ENCODE measurements around the gene ZC3H12A.
"Not testable (repeated sequence)": the region's sequence is repeated elsewhere in the genome, so short reads cannot be mapped to it uniquely, and the experiment has no call there.

The ZC3H12A gene

DNA sequence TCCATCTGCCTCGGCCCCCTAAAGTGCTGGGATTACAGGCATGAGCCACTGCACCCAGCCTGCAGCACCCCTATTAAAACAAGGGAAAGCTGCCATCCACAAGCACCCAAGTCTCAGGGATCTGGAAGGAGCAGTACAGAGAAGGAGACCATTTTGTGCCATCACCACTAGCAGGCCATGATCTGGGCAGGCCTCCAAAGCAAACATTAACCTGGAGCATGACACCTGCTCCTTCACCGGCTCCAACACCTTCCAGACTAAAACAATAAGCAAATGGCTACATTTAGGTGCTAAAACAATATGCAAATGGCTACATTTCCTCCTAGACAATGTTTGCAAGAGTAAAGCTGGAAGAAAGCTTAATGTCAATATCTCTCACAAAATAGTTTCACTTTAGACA lies 23.5 kb downstream of the ZC3H12A start:
- in situ Hi-C loops (cut with HindIII; ENCODE audit: low sequenced_read_pairs): loop anchor here (5.0 kb wide), 3 partner anchors 56 to 99 kb away; partner anchors contain the start of genes DNALI1 and GNL2

DNA sequence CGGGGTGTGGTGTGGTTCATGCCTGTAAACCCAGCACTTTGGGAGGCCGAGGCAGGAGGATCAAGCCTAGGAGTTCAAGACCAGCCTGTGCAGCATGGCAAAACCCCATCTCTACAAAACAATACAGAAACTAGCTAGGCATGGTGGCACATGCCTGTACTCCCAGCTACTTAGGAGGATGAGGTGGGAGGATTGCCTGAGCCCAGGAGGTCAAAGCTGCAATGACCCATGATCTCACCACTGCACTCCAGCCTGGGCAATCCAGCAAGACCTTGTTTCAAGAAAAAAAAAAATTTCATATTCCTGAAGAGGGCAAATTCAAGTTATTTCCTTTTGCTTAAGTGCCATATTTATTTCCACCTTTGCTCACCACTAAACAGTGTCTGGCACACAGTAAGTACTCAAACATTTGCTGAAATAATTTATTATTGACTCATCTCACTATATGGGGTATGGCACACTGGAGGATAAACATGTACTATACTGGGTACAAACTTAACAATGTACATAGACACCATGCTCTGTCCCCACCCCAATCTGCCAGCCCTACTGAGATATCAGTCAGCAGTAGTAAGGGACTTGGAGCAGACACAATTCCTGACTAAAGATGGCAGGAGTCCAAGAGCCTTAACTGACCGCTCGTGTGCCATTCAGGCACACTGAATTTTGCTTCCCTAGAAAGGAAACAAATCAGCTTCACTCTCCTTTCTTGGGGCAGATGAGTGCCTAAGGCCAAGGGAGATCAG lies 24.7 kb downstream of the ZC3H12A start:
- in situ Hi-C loops (cut with HindIII; ENCODE audit: low sequenced_read_pairs): loop anchor here (5.0 kb wide), 3 partner anchors 57 to 98 kb away; partner anchors contain the start of genes DNALI1 and GNL2

DNA sequence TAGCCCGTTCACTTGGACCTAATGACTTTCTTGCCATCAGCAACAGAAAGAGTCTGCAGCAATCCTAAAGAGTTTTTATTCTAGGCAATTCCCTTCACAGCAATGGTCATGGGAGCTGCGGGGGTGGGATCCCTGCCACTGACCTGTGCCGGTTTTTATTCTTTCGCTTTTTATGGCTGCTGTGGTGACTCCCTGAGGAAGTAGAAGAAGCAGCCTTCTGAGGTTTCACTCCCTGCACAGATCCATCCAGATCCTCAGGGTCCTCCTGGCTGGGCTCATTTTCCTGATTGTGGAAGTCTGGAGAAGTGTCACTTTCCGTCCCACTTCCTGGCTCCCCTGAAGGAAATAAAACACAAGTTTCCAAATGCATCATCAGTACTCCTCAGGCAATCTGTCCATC lies 27.3 kb downstream of the ZC3H12A start:
- in situ Hi-C loops (cut with HindIII; ENCODE audit: low sequenced_read_pairs): no loop called here

DNA sequence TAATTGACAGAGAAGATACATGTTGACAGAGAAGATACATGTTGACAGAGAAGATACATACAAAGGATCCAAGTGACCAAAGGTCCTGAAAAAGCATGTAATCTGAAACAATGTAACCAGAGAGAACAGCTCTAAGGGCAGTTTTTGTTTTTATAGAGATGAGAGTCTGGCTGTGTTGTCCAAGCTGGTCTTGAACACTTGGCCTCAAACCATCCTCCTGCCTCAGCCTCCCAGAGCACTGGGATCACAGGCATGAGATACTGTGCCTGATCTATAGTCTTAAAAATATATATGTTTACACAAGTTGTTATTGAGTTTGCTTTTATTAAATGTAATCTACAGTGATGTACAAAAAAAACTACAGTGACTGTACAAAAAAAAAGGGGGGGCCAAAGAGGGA lies 27.7 kb downstream of the ZC3H12A start:
- in situ Hi-C loops (cut with HindIII; ENCODE audit: low sequenced_read_pairs): no loop called here

DNA sequence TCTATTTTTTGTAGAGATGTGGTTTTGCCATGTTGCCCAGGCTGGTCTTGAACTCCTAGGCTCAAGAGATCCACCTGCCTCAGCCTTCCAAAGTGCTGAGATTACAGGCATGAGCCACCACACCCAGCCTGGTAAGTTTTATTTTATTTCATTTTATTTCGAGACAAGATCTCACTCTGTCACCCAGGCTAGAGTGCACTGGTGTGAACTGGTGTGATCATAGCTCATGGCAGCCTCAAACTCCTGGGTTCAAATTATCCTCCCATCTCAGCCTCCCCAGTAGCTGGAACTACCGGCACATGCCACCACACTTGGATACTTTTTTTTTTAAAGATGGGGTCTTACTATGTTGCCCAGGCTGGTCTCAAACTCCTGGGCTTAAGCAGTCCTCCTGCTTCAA lies 28.4 kb downstream of the ZC3H12A start:
- in situ Hi-C loops (cut with HindIII; ENCODE audit: low sequenced_read_pairs): not testable (repeated sequence)

DNA sequence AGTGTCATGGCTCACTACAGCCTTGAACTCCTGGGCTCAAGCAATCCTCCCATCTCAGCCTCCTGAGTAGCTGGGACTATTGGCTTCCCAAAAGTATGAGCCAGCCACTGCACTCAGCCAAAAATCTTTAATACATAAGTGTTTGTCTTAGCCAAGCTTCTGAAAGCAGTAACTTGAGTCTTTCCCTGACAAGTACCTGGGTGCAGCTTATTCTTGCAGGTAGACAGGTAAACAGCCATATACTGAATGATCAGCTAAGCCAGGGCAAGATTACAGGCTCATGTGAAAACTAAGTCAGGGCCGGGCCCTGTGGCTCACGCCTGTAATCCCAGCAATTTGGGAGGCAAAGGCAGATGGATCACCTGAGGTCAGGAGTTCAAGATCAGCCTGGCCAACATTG lies 32.4 kb downstream of the ZC3H12A start:
- in situ Hi-C loops (cut with HindIII; ENCODE audit: low sequenced_read_pairs): no loop called here

DNA sequence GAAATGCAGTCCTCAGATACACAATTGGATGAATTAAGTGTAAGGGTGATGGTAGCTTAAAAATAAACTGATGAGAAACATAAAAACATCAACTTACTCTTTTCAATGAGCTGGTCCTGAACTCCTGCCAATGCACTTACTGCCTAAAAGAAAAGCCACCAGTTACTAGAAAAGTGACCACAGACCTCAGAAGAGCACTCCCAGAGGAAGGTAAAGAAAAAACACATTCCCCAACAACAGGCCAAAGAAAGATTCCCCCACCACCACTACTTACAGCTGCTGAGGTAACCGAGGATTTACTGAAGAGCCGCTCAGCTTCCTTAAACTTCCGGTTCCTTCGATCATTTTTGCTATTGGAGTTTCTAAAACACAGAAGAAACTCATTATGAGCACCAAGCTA lies 34.8 kb downstream of the ZC3H12A start:
- in situ Hi-C loops (cut with HindIII; ENCODE audit: low sequenced_read_pairs): no loop called here

DNA sequence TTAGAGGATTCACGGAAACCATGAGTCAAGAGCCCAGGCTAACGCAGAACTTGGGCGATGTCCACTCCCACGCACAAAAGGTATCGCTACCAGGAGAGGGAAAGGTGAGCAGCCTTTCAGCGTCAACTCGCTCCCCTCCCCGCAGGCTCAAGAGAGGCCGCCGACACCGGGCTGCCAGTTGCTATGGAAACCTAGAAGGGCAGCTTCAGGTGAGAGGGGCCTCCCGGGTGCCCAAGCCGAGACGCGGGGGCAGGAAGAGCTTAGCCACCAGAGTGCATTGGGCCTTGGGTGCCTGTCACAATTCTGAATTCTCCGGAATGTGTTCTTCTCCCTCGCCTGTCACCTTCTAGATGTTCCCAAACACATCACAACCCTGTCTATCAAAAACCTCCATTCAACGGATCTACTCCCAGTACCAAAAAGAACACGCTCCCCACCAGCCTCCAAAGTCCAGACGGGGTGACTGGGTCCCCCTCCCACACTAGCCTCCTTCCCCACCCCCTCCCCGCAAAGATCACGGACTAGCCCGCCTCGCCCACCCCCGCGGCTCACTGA lies 39.5 kb downstream of the ZC3H12A start:
- in situ Hi-C loops (cut with HindIII; ENCODE audit: low sequenced_read_pairs): no loop called here

DNA sequence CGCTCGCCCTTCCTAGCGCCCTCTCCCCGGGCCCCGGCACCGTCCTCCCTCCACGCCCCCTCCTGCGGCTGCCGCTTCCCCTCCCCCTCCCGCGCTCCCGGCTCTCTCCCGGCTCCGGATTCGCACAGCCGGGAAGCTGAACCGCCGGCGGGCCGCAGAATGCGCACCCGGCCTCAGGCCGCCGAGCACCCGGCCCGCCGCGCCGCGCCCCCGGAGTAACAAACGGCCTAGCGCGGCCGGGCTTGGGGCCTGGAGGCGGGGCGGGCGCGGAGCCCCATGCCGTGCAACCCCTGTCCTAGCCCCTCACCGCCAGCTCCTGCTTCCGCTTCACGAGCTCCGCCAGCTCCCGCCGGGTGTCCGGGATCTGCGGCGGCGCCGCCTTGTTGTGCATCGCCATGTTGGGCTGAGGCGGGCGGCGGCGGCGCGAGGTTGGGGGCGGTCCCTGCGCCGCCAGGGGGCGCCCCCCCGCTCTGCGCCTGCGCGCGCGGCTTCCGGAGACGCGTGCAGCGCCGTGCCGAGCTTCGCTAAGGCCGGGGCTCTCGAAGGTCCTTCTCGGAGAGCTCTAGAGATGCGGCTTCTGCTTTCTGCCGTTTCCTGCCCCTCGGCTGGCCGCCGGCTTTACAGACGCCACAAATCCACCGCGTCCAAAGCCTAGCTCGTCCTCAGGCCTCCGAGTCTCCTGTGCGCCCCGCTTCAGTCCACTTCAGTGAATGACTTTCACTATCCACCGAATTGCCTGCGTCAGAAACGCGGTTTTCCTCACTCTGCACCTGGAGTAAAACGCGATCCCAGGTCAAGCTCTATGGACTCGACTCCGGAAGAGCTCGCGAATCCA lies 40.2 kb downstream of the ZC3H12A start, which contains the start of gene MEAF6:
Gene MEAF6 (minus strand): TSS at position 417 of the 835 bp plus-strand sequence. CDS start 20 bp downstream, at position 397.
- in situ Hi-C loops (cut with HindIII; ENCODE audit: low sequenced_read_pairs): no loop called here

DNA sequence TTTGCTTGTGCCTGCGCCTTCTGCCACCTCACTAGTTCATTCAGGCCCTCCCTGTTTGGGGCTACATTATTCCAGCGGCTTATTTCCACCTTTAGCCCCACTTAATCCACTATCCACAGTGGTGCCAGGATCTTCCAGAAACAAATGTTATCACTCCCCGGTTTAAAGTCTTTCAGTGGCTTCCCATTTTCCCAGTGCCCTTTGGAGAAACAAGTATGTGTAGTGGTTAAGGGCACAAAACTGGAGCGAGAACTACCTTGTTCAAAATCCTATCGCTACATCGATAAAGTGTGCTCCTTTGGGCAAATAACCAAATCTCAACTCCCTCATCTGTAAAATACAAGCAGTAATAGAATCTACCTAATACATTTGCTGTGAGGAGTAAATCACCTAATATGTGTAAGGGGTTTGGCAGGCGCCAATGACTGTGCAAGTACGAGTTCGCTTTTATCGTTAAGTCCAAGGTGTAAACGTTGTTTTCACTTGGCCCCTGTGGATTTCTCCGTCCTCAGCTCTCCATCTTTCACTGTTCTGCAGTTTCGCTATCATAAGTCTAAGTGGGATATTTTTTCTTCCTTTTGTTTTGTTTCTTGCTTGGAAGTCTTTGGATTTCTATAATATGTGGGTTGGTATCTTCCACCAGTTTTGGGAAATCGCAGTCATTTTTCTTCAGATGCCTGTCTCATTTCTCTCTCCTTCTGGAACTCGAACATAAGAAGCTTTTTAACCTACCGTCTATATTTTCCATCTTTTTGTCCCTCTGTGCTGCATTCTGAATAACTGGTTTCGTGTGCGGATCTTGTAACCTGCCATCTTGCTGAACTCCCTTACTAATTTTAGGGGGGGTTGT lies 41.0 kb downstream of the ZC3H12A start:
- in situ Hi-C loops (cut with HindIII; ENCODE audit: low sequenced_read_pairs): no loop called here

DNA sequence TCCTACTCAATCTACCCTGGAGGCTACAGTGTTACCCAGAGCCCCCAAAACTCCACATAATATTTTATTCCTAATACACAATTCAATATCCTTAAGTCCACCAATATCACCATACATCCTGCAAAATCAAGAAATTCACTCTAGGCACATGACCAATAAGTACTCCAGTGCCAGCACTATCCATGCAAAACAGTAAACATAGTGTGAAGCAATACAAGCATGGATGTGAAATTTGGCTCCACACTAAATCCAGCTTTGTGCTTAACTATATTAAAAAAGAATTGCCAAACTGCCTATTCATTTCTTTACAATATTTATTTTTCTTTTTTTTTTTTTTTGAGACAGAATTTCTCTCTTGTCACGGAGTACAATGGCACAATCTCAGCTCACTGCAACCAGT lies 43.2 kb downstream of the ZC3H12A start:
- in situ Hi-C loops (cut with HindIII; ENCODE audit: low sequenced_read_pairs): no loop called here

DNA sequence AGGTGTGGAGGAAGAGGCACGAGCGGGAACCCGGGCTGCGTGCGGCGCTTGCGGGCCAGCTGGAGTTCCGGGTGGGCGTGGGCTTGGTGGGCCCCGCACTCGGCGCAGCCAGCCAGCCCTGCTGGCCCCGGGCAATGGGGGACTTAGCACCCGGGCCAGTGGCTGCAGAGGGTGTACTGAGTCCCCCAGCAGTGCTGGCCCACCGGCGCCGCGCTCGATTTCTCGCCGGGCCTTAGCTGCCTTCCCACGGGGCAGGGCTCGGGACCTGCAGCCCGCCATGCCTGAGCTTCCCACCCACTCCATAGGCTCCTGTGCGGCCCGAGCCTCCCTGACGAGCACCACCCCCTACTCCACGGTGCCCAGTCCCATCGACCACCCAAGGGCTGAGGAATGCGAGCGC lies 43.9 kb downstream of the ZC3H12A start:
- in situ Hi-C loops (cut with HindIII; ENCODE audit: low sequenced_read_pairs): not testable (repeated sequence)

DNA sequence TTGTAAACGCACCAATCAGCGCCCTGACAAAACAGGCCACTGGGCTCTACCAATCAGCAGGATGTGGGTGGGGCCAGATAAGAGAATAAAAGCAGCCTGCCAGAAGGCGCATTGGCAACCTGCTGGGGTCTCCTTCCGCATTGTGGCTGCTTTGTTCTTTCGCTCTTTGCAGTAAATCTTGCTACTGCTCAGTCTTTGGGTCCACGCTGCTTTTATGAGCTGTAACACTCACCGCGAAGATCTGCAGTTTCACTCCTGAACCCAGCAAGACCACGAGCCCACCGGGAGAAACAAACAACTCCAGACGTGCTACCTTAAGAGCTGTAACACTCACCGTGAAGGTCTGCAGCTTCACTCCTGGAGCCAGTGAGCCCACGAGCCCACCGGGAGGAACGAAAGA lies 44.5 kb downstream of the ZC3H12A start:
- in situ Hi-C loops (cut with HindIII; ENCODE audit: low sequenced_read_pairs): not testable (repeated sequence)

DNA sequence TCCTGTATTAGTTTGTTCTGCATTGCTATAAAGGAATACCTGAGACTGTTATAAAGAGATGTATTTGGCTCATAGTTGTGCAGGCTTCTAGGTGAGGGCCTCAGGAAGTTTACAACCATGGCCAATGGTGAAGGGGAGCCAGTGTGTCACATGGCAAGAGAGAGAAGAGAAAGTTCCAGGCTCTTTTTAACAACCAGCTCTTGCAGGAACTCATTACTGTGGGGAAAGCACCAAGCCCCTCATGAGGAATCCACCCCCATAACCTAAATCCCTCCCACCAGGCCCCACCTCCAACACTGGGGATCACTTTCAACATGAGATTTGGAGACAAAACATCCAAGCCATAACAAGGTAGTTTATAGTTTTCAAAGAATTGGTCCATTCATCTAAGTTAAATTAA lies 45.2 kb downstream of the ZC3H12A start:
- in situ Hi-C loops (cut with HindIII; ENCODE audit: low sequenced_read_pairs): no loop called here

DNA sequence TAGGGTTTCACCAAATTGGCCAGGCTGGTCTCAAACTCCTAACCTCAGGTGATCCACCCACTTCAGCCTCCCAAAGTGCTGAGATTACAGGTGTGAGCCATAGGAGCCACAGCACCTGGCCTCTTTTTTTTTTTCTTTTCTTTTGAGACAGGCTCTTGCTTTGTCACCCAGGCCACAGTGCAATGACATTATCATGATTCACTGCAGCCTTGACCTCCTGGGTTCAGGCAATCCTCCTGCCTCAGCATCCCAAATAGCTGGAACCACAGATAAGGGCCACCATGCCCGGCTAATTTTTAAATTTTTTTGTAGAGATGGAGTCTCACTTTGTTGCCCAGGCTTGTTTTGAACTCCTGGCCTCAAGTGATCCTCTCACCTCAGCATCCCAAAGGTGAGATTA lies 55.5 kb downstream of the ZC3H12A start:
- in situ Hi-C loops (cut with HindIII; ENCODE audit: low sequenced_read_pairs): not testable (repeated sequence)

DNA sequence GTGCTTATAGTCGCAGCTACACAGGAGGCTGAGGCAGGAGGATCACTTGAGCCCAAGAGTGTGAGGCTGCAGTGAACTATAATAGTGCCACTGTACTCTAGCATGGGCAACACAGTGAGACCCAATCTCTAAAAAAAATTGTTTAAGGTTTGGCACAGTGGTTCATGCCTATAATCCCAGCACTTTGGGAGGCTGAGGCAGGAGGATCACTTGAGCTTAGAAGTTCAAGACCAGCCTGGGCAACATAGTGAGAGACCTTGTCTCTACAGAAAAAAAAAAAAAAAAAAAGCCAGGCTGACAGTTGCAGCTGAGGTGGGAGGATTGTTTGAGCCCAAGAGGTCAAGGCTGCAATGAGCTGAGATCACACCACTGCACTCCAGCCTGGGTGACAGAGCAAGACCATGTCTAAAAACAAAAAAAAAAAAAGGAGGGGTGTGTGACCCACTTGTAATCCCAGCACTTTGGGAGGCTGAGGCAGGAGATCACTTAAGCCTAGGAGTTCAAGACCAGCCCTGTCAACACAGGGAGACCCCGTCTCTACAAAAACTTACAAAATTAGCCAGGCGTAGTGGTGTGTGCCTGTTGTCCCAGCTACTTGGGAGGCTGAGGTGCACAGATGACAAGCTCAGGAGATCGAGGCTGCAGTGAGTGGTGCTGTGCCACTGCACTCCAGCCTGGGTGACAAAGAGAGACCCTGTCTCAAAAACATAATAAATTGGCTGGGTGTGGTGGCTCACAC lies 58.2 kb downstream of the ZC3H12A start:
- in situ Hi-C loops (cut with HindIII; ENCODE audit: low sequenced_read_pairs): not testable (repeated sequence)

DNA sequence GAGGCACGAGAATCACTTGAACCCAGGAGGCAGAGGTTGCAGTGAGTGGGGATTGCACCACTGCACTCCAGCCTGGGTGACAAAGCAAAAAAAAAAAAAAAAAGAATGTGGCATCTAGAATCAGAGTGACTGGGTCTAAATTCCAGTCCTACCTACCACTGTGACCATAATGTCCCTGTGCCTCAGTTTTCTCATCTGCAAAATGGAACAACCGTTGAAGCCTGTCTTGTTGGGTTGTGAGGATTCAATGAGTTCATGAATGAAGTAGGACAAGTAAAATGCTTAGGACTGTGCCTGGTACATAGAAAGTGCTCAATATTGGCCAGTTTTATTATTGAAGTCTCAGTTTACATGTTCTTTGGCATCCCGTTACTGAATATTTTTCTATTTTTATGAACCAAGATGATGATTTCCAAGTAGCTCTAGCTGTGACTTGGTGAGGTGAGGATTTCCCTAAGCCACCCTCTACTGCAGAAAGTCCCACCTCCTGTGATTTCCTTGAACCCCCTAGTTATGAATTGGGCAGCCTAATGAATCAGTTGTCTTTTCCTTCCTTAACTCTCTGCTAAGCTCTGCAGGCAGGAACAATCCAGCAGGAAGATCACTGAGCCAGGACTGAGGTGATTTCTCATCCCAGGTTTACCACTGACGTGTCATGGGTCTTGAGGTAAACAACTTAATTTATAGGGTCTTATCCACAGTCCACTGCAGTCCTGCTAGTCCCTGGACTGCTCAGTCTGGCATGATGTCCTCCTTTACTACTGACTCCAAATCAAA lies 59.1 kb downstream of the ZC3H12A start:
- in situ Hi-C loops (cut with HindIII; ENCODE audit: low sequenced_read_pairs): no loop called here

All from endothelial cell of hepatic sinusoid (primary cell).